SKM-1 treated with dmso at 0.1 percent for 144 hours (cell line): ENCODE measurements around the gene ZNF397.

Source experiments
- DNase-seq: peaks from one replicate; lab custom pipeline; 2025; ENCODE audit not compliant: unreplicated experiment; lab: John Stamatoyannopoulos, UW

Gene ZNF397

GRCh38 chr18:35245719-35246317 lies 5.0 kb downstream of the ZNF397 start:
- no peak for DNase-seq

GRCh38 chr18:35246831-35247230 lies 6.0 kb downstream of the ZNF397 start:
- no peak for DNase-seq

GRCh38 chr18:35247412-35248249 lies 6.8 kb downstream of the ZNF397 start:
- peak; percentile 72 for DNase-seq

GRCh38 chr18:35248429-35248828 lies 7.6 kb downstream of the ZNF397 start:
- DNase-seq, result no peak

- DNase-seq, result no peak
These were observed 11.6 kb downstream of the ZNF397 start for GRCh38 chr18:35252466-35252865.

GRCh38 chr18:35253655-35254287 lies 12.9 kb downstream of the ZNF397 start:
- no peak for DNase-seq

- no peak for DNase-seq
These were observed 16.1 kb downstream of the ZNF397 start for GRCh38 chr18:35256947-35257346.

- DNase-seq, result no peak
These were observed 23.6 kb downstream of the ZNF397 start for GRCh38 chr18:35264409-35264808.

- no peak for DNase-seq
These were observed 26.4 kb downstream of the ZNF397 start for GRCh38 chr18:35267161-35267651.

- DNase-seq, result no peak
These were observed 27.0 kb downstream of the ZNF397 start for GRCh38 chr18:35267809-35268208.

- peak; percentile 83 for DNase-seq
These were observed 28.0 kb downstream of the ZNF397 start for GRCh38 chr18:35268821-35269220.

- no peak for DNase-seq
These were observed 30.8 kb downstream of the ZNF397 start for GRCh38 chr18:35271656-35272055.

- DNase-seq, result no peak
These were observed 35.4 kb downstream of the ZNF397 start for GRCh38 chr18:35276267-35276666.

- no peak for DNase-seq
These were observed 36.8 kb downstream of the ZNF397 start for GRCh38 chr18:35277633-35278032.

- no peak for DNase-seq
These were observed 37.3 kb downstream of the ZNF397 start for GRCh38 chr18:35278085-35278484.

- no peak for DNase-seq
These were observed 38.1 kb downstream of the ZNF397 start for GRCh38 chr18:35278969-35279368.

- no peak for DNase-seq
These were observed 41.5 kb downstream of the ZNF397 start for GRCh38 chr18:35282353-35282752.

- no peak for DNase-seq
These were observed 43.3 kb downstream of the ZNF397 start for GRCh38 chr18:35283923-35284794.

- no peak for DNase-seq
These were observed 44.0 kb downstream of the ZNF397 start for GRCh38 chr18:35284841-35285240.

GRCh38 chr18:35289293-35289692 lies 48.5 kb downstream of the ZNF397 start:
- DNase-seq, result no peak

GRCh38 chr18:35289727-35290093 lies 48.9 kb downstream of the ZNF397 start:
- no peak for DNase-seq
